Measurements from ENCODE around the gene SPNS3. TPM values are rescaled to one million over a fixed set of nuclear protein-coding genes. Genes with fewer than 3 reads are reported as not detected.

The SPNS3 gene
- total and polyA plus RNA-seq, 9 donors, result 0.17 to 1.00 (median 0.37) TPM

GRCh38 chr17:4444782-4445473 lies 11.2 kb downstream of the SPNS3 start:
- Histone ChIP-seq H3K9me3 (replicated peaks; ENCODE audit: control insufficient read depth, low read depth, low read length) (no peaks in the 10 kb centered on the region), H3K27ac (ENCODE audit: low read length) (no peak overlapping the region), H3K27me3 (ENCODE audit: control insufficient read depth, insufficient read depth, low read length) (peaks cover 2% of the 10 kb centered on the region), H3K4me1 (ENCODE audit: control insufficient read depth, insufficient read depth, low read length) (peaks cover 3% of the 10 kb centered on the region), H3K4me3 (ENCODE audit: low read length) (no peak overlapping the region), H3K36me3 (ENCODE audit: control insufficient read depth, insufficient read depth, low read length) (no peaks in the 10 kb centered on the region)
- WGBS (ENCODE audit: insufficient coverage), result 82% methylated on average over 18 of the region's 18 CpGs
- peak; percentile 23 for DNase-seq

DNA sequence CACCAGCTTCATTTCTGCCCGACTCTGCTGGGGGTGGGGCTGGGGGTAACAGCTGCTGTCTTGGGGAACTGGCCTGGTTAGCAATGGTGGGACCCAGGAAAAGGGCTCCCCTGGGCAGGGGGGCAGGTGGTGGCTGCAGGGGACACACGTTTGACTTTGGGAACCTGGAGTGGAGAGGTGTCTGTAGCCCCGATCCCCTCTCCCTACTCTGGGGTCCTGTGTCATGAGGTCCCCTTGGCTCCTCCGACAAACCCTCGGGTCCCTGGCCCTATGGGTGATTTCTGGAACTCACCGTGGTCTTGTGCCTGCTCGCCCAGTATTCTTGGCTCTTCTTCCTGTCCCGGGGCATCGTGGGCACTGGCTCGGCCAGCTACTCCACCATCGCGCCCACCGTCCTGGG lies 12.0 kb downstream of the SPNS3 start:
- DNase-seq, result no peak
- 90% methylated on average over 11 of the region's 13 CpGs for WGBS (ENCODE audit: insufficient coverage)
- H3K27me3 ChIP-seq (ENCODE audit: control insufficient read depth, insufficient read depth, low read length), result peaks cover 2% of the 10 kb centered on the region
- no peaks in the 10 kb centered on the region for H3K4me1 ChIP-seq (ENCODE audit: control insufficient read depth, insufficient read depth, low read length)
- no peaks in the 10 kb centered on the region for H3K9me3 ChIP-seq (replicated peaks; ENCODE audit: control insufficient read depth, low read depth, low read length)
- H3K27ac ChIP-seq (ENCODE audit: low read length), result no peak overlapping the region
- no peaks in the 10 kb centered on the region for H3K36me3 ChIP-seq (ENCODE audit: control insufficient read depth, insufficient read depth, low read length)
- H3K4me3 ChIP-seq (ENCODE audit: low read length), result no peak overlapping the region

DNA sequence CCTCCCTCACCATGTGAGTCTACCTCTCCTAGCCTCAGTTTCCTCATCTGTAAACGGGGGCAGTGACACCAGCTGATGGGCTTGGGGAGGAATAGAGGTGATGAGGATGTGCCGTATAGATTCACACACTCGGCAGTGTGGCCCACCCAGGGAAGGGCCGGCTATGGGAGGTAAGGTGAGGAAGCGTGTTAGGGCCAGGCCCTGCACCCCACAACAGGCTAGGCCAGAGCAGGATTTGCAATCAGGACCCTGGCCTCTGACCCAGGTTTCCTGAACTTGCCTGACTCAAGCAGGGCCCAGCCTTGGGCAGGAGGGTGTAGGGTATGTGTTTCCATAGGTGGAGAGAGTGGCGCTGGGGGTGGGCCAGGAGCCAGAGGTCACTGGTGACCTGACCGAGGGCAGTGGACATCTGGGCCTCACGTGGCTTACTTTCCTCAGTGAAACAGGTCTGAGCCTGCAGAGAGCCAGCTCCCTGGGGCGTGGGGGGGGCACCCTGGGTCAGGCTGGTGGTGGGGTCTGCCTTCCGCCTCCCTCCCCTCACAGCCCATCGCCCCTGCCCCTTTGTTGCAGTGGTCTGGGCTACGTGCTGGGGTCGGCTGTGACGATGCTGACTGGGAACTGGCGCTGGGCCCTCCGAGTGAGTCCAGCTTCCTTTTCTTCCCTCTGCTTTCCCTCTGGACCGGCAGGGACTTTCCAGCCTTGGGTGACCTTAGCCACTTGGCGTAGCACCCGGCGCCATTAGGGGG lies 12.8 kb downstream of the SPNS3 start:
- no peak overlapping the region for H3K4me3 ChIP-seq (ENCODE audit: low read length)
- DNase-seq, result no peak
- H3K36me3 ChIP-seq (ENCODE audit: control insufficient read depth, insufficient read depth, low read length), result no peaks in the 10 kb centered on the region
- no peak overlapping the region for H3K27ac ChIP-seq (ENCODE audit: low read length)
- whole genome bisulfite sequencing (ENCODE audit: insufficient coverage), result 82% methylated on average over 14 of the region's 20 CpGs
- H3K4me1 ChIP-seq (ENCODE audit: control insufficient read depth, insufficient read depth, low read length), result no peaks in the 10 kb centered on the region
- H3K27me3 ChIP-seq (ENCODE audit: control insufficient read depth, insufficient read depth, low read length), result peaks cover 2% of the 10 kb centered on the region
- no peaks in the 10 kb centered on the region for H3K9me3 ChIP-seq (replicated peaks; ENCODE audit: control insufficient read depth, low read depth, low read length)

GRCh38 chr17:4448197-4448980 lies 14.6 kb downstream of the SPNS3 start:
- Histone ChIP-seq H3K4me1 (ENCODE audit: control insufficient read depth, insufficient read depth, low read length) (no peaks in the 10 kb centered on the region), H3K27ac (ENCODE audit: low read length) (no peak overlapping the region), H3K27me3 (ENCODE audit: control insufficient read depth, insufficient read depth, low read length) (peaks cover 2% of the 10 kb centered on the region), H3K4me3 (ENCODE audit: low read length) (no peak overlapping the region), H3K9me3 (replicated peaks; ENCODE audit: control insufficient read depth, low read depth, low read length) (no peaks in the 10 kb centered on the region), H3K36me3 (ENCODE audit: control insufficient read depth, insufficient read depth, low read length) (no peaks in the 10 kb centered on the region)
- DNase-seq, result no peak
- 22% methylated on average over 4 of the region's 11 CpGs for WGBS (ENCODE audit: insufficient coverage)

- Histone ChIP-seq H3K27ac (ENCODE audit: low read length) (no peak overlapping the region), H3K4me3 (ENCODE audit: low read length) (no peak overlapping the region), H3K4me1 (ENCODE audit: control insufficient read depth, insufficient read depth, low read length) (no peaks in the 10 kb centered on the region), H3K36me3 (ENCODE audit: control insufficient read depth, insufficient read depth, low read length) (no peaks in the 10 kb centered on the region), H3K9me3 (replicated peaks; ENCODE audit: control insufficient read depth, low read depth, low read length) (no peaks in the 10 kb centered on the region), H3K27me3 (ENCODE audit: control insufficient read depth, insufficient read depth, low read length) (peaks cover 2% of the 10 kb centered on the region)
- WGBS (ENCODE audit: insufficient coverage), result 55% methylated on average over 11 of the region's 11 CpGs
- no peak for DNase-seq
Measured at GRCh38 chr17:4449736-4450135, 16.0 kb downstream of the SPNS3 start.

GRCh38 chr17:4450710-4451316 lies 17.1 kb downstream of the SPNS3 start:
- Histone ChIP-seq H3K4me1 (ENCODE audit: control insufficient read depth, insufficient read depth, low read length) (no peaks in the 10 kb centered on the region), H3K27ac (ENCODE audit: low read length) (no peak overlapping the region), H3K9me3 (replicated peaks; ENCODE audit: control insufficient read depth, low read depth, low read length) (no peaks in the 10 kb centered on the region), H3K27me3 (ENCODE audit: control insufficient read depth, insufficient read depth, low read length) (peaks cover 4% of the 10 kb centered on the region), H3K36me3 (ENCODE audit: control insufficient read depth, insufficient read depth, low read length) (no peaks in the 10 kb centered on the region), H3K4me3 (ENCODE audit: low read length) (no peak overlapping the region)
- WGBS (ENCODE audit: insufficient coverage), result 76% methylated on average over 9 of the region's 14 CpGs
- DNase-seq, result no peak

DNA sequence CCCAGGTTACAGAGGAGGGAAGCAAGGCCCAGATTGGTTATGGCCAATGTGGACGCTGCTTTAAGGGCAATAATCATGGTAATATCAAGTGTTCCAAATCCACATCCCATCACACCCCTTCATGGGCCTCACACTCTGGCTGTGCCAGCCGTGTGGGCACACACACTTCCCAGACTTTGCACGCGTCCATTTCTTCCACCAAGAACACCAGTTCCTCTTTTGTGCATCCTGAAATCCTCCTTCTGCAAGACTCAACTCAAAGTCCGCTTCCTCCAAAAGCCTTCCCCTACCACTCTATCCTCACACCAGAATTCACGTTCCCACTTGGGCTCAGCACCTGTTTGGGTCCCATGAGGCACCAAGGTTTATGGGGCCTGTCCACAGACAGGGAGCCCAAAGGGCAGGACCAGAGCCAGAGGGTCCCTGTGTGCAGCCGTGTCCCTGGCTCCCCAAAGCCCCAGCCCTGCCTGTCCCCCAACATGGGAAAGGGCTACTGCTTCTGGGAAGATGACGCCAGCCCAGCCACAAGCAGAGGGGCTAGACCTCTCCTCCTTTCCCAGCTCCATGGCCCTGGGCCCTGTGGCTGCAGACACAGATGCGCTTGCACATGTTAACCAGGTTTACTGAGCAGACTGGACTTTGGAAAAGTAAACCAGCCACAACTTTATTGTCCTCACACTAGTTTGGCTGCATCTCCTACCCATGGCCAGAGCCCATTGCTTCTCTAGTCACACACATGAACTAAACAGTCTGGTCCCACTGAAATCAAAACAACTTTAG lies 20.3 kb downstream of the SPNS3 start:
- peaks cover 2% of the 10 kb centered on the region for H3K27me3 ChIP-seq (ENCODE audit: control insufficient read depth, insufficient read depth, low read length)
- no peak overlapping the region for H3K27ac ChIP-seq (ENCODE audit: low read length)
- no peaks in the 10 kb centered on the region for H3K9me3 ChIP-seq (replicated peaks; ENCODE audit: control insufficient read depth, low read depth, low read length)
- no peak for DNase-seq
- no peak overlapping the region for H3K4me3 ChIP-seq (ENCODE audit: low read length)
- 65% methylated on average over 7 of the region's 9 CpGs for WGBS (ENCODE audit: insufficient coverage)
- no peaks in the 10 kb centered on the region for H3K4me1 ChIP-seq (ENCODE audit: control insufficient read depth, insufficient read depth, low read length)
- H3K36me3 ChIP-seq (ENCODE audit: control insufficient read depth, insufficient read depth, low read length), result no peaks in the 10 kb centered on the region

DNA sequence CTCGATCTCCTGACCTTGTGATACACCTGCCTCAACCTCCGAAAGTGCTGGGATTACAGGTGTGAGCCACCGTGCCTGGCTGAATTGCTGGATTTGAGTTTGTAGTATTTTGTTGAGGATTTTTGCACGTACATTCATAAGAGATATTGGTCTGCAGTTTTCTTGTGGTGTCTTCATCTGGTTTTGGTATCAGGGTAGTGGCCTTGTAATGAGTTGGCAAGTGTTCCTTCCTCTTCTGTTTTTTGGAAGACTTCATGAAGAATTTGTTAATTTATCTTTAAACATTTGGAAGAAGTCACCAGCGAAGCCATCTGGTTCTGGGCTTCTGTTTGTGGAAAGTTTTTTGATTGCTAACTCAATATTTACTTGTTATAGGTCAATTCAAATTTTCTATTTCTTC lies 26.9 kb downstream of the SPNS3 start:
- H3K4me1 ChIP-seq (ENCODE audit: control insufficient read depth, insufficient read depth, low read length), result no peaks in the 10 kb centered on the region
- no peak overlapping the region for H3K4me3 ChIP-seq (ENCODE audit: low read length)
- H3K27me3 ChIP-seq (ENCODE audit: control insufficient read depth, insufficient read depth, low read length), result no peaks in the 10 kb centered on the region
- no peaks in the 10 kb centered on the region for H3K36me3 ChIP-seq (ENCODE audit: control insufficient read depth, insufficient read depth, low read length)
- DNase-seq, result no peak
- H3K9me3 ChIP-seq (replicated peaks; ENCODE audit: control insufficient read depth, low read depth, low read length), result no peaks in the 10 kb centered on the region
- WGBS (ENCODE audit: insufficient coverage), result 80% methylated on average over 1 of the region's 5 CpGs
- no peak overlapping the region for H3K27ac ChIP-seq (ENCODE audit: low read length)

- Histone ChIP-seq H3K4me1 (ENCODE audit: control insufficient read depth, insufficient read depth, low read length) (no peaks in the 10 kb centered on the region), H3K27me3 (ENCODE audit: control insufficient read depth, insufficient read depth, low read length) (no peaks in the 10 kb centered on the region), H3K27ac (ENCODE audit: low read length) (no peak overlapping the region), H3K9me3 (replicated peaks; ENCODE audit: control insufficient read depth, low read depth, low read length) (no peaks in the 10 kb centered on the region), H3K4me3 (ENCODE audit: low read length) (no peak overlapping the region), H3K36me3 (ENCODE audit: control insufficient read depth, insufficient read depth, low read length) (no peaks in the 10 kb centered on the region)
- WGBS (ENCODE audit: insufficient coverage), result 66% methylated on average over 8 of the region's 10 CpGs
- no peak for DNase-seq
Measured at GRCh38 chr17:4463818-4464476, 30.2 kb downstream of the SPNS3 start.

Measured in muscle of leg (tissue), 11 donors.